AG09319 (cell line): ENCODE results near the gene SLC35G2.

Experiments used
- DNase-seq: peaks from one replicate; pipeline ENCODE4 v3.0.0-alpha.2; 2010; ENCODE audit warnings: low read depth; ENCODE audit errors: extremely low read depth
- TF ChIP-seq, protein P1 (sequence below): IDR thresholded peaks from 2 replicates; pipeline ENCODE4 v1.5.1; 2011; ENCODE audit warnings: low read depth, mild to moderate bottlenecking, inconsistent platforms, low read length, moderate library complexity

Gene SLC35G2

GRCh38 chr3:136842294-136842693, 23.4 kb downstream of the SLC35G2 start:
- TF ChIP-seq, protein P1, sequence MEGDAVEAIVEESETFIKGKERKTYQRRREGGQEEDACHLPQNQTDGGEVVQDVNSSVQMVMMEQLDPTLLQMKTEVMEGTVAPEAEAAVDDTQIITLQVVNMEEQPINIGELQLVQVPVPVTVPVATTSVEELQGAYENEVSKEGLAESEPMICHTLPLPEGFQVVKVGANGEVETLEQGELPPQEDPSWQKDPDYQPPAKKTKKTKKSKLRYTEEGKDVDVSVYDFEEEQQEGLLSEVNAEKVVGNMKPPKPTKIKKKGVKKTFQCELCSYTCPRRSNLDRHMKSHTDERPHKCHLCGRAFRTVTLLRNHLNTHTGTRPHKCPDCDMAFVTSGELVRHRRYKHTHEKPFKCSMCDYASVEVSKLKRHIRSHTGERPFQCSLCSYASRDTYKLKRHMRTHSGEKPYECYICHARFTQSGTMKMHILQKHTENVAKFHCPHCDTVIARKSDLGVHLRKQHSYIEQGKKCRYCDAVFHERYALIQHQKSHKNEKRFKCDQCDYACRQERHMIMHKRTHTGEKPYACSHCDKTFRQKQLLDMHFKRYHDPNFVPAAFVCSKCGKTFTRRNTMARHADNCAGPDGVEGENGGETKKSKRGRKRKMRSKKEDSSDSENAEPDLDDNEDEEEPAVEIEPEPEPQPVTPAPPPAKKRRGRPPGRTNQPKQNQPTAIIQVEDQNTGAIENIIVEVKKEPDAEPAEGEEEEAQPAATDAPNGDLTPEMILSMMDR = no peak
- no peak for DNase-seq

DNA sequence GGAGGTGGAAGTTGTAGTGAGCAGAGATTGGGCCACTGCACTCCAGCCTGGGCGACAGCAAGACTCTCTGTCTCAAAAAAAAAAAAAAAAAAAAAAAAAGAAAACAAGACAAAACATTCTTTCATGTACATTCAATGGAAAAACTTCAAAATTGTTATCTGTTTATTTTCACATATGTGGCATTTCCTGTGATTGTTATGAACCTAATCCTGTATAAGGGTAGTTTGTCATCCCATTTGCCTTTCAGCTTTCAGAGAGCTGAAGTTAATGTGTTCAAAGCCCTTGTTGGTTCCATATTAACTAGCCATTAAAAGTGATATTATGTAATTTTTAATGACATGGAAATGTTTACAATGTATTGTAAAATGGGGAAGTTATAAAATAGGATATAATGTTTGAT, 25.8 kb downstream of the SLC35G2 start:
- no peak for DNase-seq
- TF ChIP-seq, protein P1 = no peak

DNA sequence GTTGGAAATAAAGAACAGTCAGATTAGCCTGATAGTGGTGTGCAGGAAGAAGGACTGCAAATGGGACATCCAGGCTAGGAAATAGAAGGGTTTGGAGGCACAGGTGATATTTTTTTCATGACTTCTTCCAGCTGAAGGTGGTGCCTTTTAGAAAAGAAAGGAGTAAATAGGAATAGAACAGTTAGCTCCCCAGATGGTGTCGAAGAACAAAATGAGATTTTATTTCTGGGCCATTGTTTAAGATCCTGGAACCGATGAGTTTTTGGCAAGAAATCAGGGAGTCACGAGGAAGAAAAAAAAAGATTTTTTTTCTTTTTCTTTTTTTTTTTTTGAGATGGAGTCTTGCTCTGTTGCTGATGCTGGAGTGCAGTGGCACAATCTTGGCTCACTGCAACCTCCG, 33.3 kb downstream of the SLC35G2 start:
- TF ChIP-seq, protein P1 = no peak
- no peak for DNase-seq

DNA sequence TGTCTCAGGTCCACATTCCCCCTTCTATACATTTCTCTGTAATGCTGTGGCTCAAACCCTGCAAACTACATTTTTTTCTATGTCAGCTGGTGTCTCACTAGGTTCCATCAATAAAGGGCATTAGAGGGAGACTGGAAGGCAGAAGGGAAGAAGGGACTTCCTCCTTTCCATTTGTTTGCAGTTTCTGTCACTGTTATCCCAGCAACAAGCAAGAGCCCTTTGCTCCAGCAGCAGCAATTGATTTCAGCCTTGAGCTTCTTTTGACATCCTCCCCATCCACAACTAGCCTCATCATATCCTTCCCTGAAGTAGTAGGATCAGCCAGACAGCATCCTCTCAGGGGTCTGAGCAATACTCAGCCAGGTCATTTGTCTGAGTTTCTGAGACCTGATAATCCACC, 37.7 kb downstream of the SLC35G2 start:
- TF ChIP-seq, protein P1 = no peak
- DNase-seq = no peak

DNA sequence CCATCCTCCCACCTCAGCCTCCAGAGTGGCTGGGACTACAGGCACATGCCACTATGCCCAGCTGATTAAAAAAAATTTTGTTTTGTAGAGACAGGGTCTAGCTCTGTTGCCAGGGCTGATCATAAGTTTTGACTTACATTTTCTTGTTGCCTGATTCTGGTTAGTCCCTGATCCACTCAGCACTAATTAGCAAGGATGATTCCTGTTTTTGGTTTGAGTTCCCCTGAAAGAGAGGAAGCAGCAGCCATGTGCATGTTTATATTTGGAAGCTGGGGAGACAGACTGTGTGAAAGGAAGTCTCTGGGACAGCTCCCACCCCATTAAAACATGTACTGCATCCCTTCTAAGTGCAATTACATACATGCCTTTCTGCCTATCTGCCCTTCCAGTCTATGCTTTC, 39.5 kb downstream of the SLC35G2 start:
- DNase-seq = no peak
- TF ChIP-seq, protein P1 = no peak

DNA sequence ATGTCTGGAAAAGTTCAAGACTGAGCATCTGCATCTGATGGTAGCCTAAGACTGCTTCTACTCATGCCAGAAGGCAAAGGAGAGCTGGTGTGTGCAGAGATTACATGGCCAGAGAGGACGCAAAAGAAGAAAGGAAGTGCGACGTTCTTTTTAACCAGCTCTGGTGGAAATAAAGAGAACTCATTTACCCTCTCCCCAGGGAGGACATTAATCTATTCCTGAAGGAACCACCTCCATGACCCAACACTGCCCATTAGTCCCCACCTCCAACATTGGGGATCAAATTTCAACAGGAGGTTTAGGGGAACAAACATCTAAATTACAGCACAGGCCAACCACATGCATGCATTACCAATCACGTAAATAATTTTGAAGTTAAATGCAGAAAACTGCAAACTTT, 41.6 kb downstream of the SLC35G2 start:
- no peak for DNase-seq
- TF ChIP-seq, protein P1 = no peak

GRCh38 chr3:136861890-136862616, 43.1 kb downstream of the SLC35G2 start, which contains the start of gene NCK1:
TSS of gene NCK1 (plus strand) at chr3:136862208. CDS start at chr3:136928002, 65,794 bp downstream.
- TF ChIP-seq, protein P1 = no peak; the same call in 1 of the 2 replicates
- peak; percentile 95 for DNase-seq
